GM20000 (cell line): ENCODE measurements around the gene WNT1.

Source experiments
- DNase-seq: peaks from one replicate; pipeline ENCODE4 v3.0.0; 2012; ENCODE audit warnings: low spot score
- TF ChIP-seq, protein P1 (sequence below): IDR thresholded peaks from 2 replicates; pipeline ENCODE4 v1.5.1; 2012; ENCODE audit warnings: mild to moderate bottlenecking, control low read depth; ENCODE audit errors: extremely low read depth, missing control alignments

WNT1 gene

DNA sequence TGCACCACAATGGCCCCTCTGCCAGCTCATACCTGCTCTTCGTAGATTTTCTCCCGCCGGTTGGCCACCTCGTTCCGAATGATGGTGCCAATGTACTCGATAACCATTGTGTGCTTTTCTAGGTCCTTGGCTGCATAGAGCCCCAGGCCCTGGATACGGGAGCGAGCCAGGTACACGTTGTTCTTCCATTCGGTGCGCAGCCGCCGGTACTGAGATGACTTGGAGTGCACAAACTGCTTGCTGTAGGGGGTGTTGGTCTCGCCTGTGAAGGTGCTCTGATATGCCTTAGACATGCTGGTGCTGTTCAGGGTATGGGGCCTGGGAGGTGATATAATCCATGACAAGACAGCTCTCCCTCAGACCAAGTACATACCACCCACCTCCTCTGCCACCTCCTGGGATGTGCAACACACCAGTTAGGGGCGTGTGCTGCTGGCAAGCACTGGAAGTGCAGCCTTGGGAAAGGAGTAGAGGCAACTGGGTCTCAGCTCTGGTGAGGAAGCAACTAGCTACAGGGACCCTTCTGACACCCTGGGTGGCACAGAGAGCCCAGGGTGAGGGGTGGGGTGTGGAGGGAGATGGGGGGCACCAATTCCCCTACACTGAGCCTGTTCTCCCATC is 44.5 kb downstream of the WNT1 start:
- TF ChIP-seq, protein P1, sequence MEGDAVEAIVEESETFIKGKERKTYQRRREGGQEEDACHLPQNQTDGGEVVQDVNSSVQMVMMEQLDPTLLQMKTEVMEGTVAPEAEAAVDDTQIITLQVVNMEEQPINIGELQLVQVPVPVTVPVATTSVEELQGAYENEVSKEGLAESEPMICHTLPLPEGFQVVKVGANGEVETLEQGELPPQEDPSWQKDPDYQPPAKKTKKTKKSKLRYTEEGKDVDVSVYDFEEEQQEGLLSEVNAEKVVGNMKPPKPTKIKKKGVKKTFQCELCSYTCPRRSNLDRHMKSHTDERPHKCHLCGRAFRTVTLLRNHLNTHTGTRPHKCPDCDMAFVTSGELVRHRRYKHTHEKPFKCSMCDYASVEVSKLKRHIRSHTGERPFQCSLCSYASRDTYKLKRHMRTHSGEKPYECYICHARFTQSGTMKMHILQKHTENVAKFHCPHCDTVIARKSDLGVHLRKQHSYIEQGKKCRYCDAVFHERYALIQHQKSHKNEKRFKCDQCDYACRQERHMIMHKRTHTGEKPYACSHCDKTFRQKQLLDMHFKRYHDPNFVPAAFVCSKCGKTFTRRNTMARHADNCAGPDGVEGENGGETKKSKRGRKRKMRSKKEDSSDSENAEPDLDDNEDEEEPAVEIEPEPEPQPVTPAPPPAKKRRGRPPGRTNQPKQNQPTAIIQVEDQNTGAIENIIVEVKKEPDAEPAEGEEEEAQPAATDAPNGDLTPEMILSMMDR = no peak
- DNase-seq = no peak

DNA sequence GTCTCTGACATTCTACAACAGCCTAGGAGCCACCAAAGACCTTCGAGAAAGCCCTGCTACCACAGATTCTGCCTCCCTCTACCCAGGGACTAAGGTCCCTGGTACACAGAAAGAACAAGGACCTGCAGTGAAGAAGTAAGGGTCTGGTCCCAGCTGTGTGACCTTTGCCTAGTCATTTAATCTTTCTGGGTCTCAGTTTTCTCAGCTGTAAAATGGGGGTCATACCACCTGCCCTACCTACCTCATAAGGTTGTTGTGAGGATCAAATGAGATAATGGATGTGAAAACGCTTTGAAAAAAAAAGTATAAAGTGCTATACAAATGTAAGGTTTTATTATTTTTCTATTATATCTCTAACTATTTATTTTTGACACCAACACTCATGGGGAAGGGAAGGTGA is 45.7 kb downstream of the WNT1 start:
- DNase-seq = no peak
- TF ChIP-seq, protein P1 = no peak

GRCh38 chr12:49024543-49024942 is 46.4 kb downstream of the WNT1 start:
- TF ChIP-seq, protein P1 = no peak

DNA sequence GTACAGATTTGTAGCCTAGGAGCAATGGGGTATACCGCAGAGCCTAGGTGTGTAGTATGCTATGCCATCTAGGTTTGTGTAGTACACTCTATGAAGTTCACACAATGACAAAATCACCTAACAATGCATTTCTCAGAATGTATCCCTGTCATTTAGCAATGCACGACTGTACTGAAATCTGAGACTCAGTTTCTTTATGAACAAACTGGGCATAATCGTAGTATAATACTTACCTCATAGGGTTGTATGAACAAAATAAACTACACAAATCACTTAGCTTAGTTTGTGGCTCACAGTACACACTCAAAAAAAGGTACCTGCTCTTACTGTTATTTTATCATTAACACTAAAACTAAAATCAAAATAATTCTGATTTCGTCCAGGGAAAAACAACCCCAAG is 47.3 kb downstream of the WNT1 start:
- DNase-seq = no peak
- TF ChIP-seq, protein P1 = no peak

More at GRCh38 chr12:49024543-49024942, 46.4 kb downstream of the WNT1 start:
- no peak for DNase-seq

- TF ChIP-seq, protein P1 = no peak
- no peak for DNase-seq
Observed at GRCh38 chr12:49026101-49026500, 48.0 kb downstream of the WNT1 start.

DNA sequence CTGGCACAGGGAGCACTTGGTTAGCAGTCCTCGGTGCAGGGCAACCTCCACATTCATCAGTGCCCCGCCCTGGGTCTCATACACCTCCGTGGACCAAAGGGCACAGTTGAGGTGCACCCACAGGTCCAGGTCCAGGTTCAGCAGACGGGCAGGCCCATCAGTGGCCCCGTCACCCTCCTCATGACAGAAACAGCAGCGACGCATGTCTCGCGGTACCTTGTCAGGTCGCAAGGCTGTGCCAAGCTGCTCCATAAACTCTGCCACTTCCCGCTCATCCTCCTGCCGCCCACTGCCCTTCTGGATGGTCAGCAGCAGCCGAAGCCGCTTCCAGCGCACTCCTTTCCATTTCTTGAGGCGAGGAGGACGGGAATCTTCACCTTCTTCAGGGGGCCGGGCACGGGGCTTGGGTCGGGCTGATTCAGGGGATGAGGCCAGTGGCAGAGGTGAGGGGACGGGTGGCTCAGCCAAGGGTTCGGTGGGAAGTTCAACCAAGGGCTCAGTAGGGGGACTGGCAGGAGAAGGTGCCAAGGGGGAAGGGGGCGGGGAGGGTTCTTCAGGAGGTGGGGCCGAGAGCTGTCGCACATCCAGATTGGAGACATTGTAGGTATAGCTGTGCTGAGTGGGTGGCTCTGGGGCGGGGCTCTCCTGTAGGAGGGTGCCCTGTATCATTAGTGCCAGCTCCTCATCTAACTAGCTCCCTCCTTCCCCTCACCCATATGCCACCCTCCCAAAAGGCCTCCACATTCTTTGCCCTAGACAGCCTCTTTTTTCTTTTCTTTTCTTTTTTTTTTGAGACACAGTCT is 48.8 kb downstream of the WNT1 start:
- no peak for DNase-seq

More for the DNA sequence above, 48.8 kb downstream of the WNT1 start:
- TF ChIP-seq, protein P1 = no peak
